Measurements from ENCODE around the gene DDIAS.
"Not testable (repeated sequence)": the region's sequence is repeated elsewhere in the genome, so short reads cannot be mapped to it uniquely, and the experiment has no call there.

DDIAS gene

GRCh38 chr11:82901165-82901921 is at the start of gene DDIAS:
TSS of gene DDIAS (plus strand) at chr11:82901736. CDS start at chr11:82914739, 13,003 bp downstream.
- peak; percentile 89 to 91 for DNase-seq (ENCODE audit: low read depth in 2 of 2)

- no peak for DNase-seq (ENCODE audit: low read depth in 2 of 2)
These were observed 47.3 kb upstream of the DDIAS start for GRCh38 chr11:82854242-82854641.

GRCh38 chr11:82854916-82855315 is 46.6 kb upstream of the DDIAS start:
- DNase-seq (ENCODE audit: low read depth in 2 of 2), result not testable (repeated sequence)

GRCh38 chr11:82855616-82856015 is 45.9 kb upstream of the DDIAS start:
- DNase-seq (ENCODE audit: low read depth in 2 of 2), result no peak

- DNase-seq (ENCODE audit: low read depth in 2 of 2), result no peak
These were observed 44.4 kb upstream of the DDIAS start for GRCh38 chr11:82857145-82857544.

- DNase-seq (ENCODE audit: low read depth in 2 of 2), result no peak
These were observed 43.4 kb upstream of the DDIAS start for GRCh38 chr11:82858133-82858532.

- DNase-seq (ENCODE audit: low read depth in 2 of 2), result no peak
These were observed 42.9 kb upstream of the DDIAS start for GRCh38 chr11:82858556-82859091.

GRCh38 chr11:82859750-82860149 is 41.8 kb upstream of the DDIAS start:
- DNase-seq (ENCODE audit: low read depth in 2 of 2), result no peak

GRCh38 chr11:82862379-82862778 is 39.2 kb upstream of the DDIAS start:
- DNase-seq (ENCODE audit: low read depth in 2 of 2), result no peak

- DNase-seq (ENCODE audit: low read depth in 2 of 2), result no peak
These were observed 38.3 kb upstream of the DDIAS start for GRCh38 chr11:82863209-82863608.

GRCh38 chr11:82864268-82864667 is 37.3 kb upstream of the DDIAS start:
- DNase-seq (ENCODE audit: low read depth in 2 of 2), result no peak

- no peak for DNase-seq (ENCODE audit: low read depth in 2 of 2)
These were observed 35.7 kb upstream of the DDIAS start for GRCh38 chr11:82865841-82866240.

GRCh38 chr11:82867495-82868082 is 33.9 kb upstream of the DDIAS start:
- DNase-seq (ENCODE audit: low read depth in 2 of 2), result peak; percentile 67 to 80

GRCh38 chr11:82869657-82870056 is 31.9 kb upstream of the DDIAS start:
- DNase-seq (ENCODE audit: low read depth in 2 of 2), result no peak

GRCh38 chr11:82871646-82872045 is 29.9 kb upstream of the DDIAS start:
- no peak for DNase-seq (ENCODE audit: low read depth in 2 of 2)

GRCh38 chr11:82872377-82873150 is 29.0 kb upstream of the DDIAS start:
- DNase-seq (ENCODE audit: low read depth in 2 of 2), result no peak

GRCh38 chr11:82873919-82874333 is 27.6 kb upstream of the DDIAS start:
- DNase-seq (ENCODE audit: low read depth in 2 of 2), result no peak

- no peak for DNase-seq (ENCODE audit: low read depth in 2 of 2)
These were observed 26.7 kb upstream of the DDIAS start for GRCh38 chr11:82874646-82875523.

- DNase-seq (ENCODE audit: low read depth in 2 of 2), result no peak
These were observed 17.7 kb upstream of the DDIAS start for GRCh38 chr11:82883853-82884252.

- DNase-seq (ENCODE audit: low read depth in 2 of 2), result no peak
These were observed 12.2 kb upstream of the DDIAS start for GRCh38 chr11:82889133-82890001.

- DNase-seq (ENCODE audit: low read depth in 2 of 2), result no peak
These were observed 11.6 kb upstream of the DDIAS start for GRCh38 chr11:82890002-82890341.
